NCI-H1417 (cell line): ENCODE data around the gene INMT.

ENCODE experiments used
- DNase-seq, 3 experiments: peaks; one replicate each; lab custom pipeline; 2025; lab: John Stamatoyannopoulos, UW

The INMT gene

GRCh38 chr7:30752979-30753378, 1.0 kb downstream of the INMT start:
- DNase-seq = no peak

- no peak for DNase-seq
These were observed 2.5 kb downstream of the INMT start for GRCh38 chr7:30754315-30754877.

- DNase-seq = no peak
These were observed 3.6 kb downstream of the INMT start for GRCh38 chr7:30755384-30756154.

- no peak for DNase-seq
These were observed 5.4 kb downstream of the INMT start for GRCh38 chr7:30757342-30757692.

- no peak for DNase-seq
These were observed 8.7 kb downstream of the INMT start for GRCh38 chr7:30760514-30761213.

- no peak for DNase-seq
These were observed 9.6 kb downstream of the INMT start for GRCh38 chr7:30761214-30762156.

GRCh38 chr7:30764030-30764975, 12.4 kb downstream of the INMT start:
- no peak for DNase-seq

GRCh38 chr7:30765408-30765807, 13.5 kb downstream of the INMT start:
- no peak for DNase-seq

GRCh38 chr7:30770845-30771173, 18.9 kb downstream of the INMT start:
- DNase-seq = peak in 1 of 3 experiments; percentile 51

GRCh38 chr7:30771174-30771879, 19.4 kb downstream of the INMT start, which contains the start of gene MINDY4:
TSS of gene MINDY4 (plus strand) at chr7:30771417. CDS start at chr7:30771494, 77 bp downstream.
- DNase-seq = peak; percentile 60 to 90 (median 87)

GRCh38 chr7:30771880-30772425, 20.0 kb downstream of the INMT start:
- DNase-seq = peak in 2 of 3 experiments; percentile 53 to 73

GRCh38 chr7:30772984-30773383, 21.0 kb downstream of the INMT start:
- peak in 1 of 3 experiments; percentile 42 for DNase-seq

- no peak for DNase-seq
These were observed 24.1 kb downstream of the INMT start for GRCh38 chr7:30775992-30776391.

- DNase-seq = no peak
These were observed 25.0 kb downstream of the INMT start for GRCh38 chr7:30776971-30777370.

- DNase-seq = no peak
These were observed 26.5 kb downstream of the INMT start for GRCh38 chr7:30778255-30779025.

GRCh38 chr7:30779574-30779973, 27.6 kb downstream of the INMT start:
- DNase-seq = no peak

- DNase-seq = no peak
These were observed 29.0 kb downstream of the INMT start for GRCh38 chr7:30780941-30781340.

- no peak for DNase-seq
These were observed 30.8 kb downstream of the INMT start for GRCh38 chr7:30782690-30783089.

GRCh38 chr7:30785786-30786185, 33.9 kb downstream of the INMT start:
- no peak for DNase-seq
